ENCODE results near the gene MAGEB1. TPM values are rescaled to one million over a fixed set of nuclear protein-coding genes. Genes with fewer than 3 reads are reported as not detected.
A peak's percentile ranks its signal among the peaks of the same experiment; 100 is the strongest.

Gene MAGEB1, protein sequence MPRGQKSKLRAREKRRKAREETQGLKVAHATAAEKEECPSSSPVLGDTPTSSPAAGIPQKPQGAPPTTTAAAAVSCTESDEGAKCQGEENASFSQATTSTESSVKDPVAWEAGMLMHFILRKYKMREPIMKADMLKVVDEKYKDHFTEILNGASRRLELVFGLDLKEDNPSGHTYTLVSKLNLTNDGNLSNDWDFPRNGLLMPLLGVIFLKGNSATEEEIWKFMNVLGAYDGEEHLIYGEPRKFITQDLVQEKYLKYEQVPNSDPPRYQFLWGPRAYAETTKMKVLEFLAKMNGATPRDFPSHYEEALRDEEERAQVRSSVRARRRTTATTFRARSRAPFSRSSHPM
- not detected in 2 replicates for total RNA-seq (2014; rRNA removed; shearing (Covaris generic))
- not detected in 2 replicates for polyA plus RNA-seq (2014; cell fraction: nucleus; rRNA removed)

- no peak for DNase-seq (ENCODE audit: extremely low read depth, low read depth)
Observed at GRCh38 chrX:30246769-30247489, at the start of gene MAGEB1. Gene MAGEB1 (plus strand): TSS chrX:30247146. CDS start chrX:30250494, 3,348 bp downstream.

GRCh38 chrX:30212172-30212571, 34.8 kb upstream of the MAGEB1 start:
- no peak for DNase-seq (ENCODE audit: extremely low read depth, low read depth)

GRCh38 chrX:30215357-30215843, 31.5 kb upstream of the MAGEB1 start, which contains the start of gene MAGEB2:
Gene MAGEB2 (plus strand): TSS chrX:30215563. CDS start chrX:30218581, 3,018 bp downstream.
- DNase-seq (ENCODE audit: extremely low read depth, low read depth), result peak; percentile 76

- no peak for DNase-seq (ENCODE audit: extremely low read depth, low read depth)
Observed at GRCh38 chrX:30217465-30217864, 29.5 kb upstream of the MAGEB1 start.

DNA sequence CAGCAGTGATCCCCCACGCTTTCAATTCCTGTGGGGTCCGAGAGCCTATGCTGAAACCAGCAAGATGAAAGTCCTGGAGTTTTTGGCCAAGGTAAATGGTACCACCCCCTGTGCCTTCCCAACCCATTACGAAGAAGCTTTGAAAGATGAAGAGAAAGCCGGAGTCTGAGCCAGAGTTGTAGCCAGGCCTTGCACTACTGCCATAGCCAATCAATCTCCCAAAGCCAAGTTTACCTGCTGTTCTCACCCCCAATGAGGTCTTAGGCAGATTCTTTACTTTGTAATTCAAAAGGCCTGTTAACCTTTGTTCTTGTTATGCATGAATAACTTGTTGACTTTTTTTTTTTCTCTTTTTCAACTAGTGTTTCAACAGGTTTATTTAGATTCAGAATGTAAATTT, 27.6 kb upstream of the MAGEB1 start:
- no peak for DNase-seq (ENCODE audit: extremely low read depth, low read depth)

DNA sequence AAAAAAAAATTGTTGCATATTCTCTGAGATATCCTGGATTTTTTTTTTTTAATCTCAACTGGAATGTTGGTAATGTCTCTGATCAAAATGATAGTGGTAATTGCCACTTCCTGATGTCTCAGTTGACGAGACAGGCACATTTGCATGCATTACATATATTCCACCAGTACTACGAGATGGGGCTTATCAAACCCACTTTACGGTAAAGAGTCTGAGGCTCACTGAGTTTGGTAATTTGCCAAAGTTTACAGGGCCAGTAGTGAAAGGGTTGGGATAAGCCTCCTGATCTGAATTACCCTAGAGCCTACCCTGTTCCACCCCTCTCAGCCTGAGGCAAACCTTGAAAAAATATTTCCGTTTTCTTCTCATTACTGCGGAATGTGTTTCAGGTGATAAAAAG, 26.3 kb upstream of the MAGEB1 start:
- no peak for DNase-seq (ENCODE audit: extremely low read depth, low read depth)

DNA sequence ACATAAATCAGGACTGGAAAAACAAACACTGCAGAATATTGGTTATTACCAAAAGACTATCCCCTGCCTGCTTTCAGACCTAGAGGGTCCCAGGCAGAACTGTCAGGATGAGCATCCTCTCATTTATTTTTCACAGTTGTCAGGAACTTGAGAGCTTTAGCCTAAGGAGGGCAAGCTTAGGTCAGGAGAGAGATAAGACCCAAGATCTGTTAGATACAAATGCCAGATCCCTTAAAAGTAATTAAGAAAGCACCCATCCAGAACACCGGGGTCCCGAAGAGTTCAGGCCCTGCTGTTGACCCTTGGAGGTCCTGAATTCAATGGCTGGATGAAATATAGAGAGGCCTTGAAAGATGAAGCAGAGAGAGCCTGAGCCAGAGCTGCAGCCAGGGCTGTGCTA, 22.4 kb upstream of the MAGEB1 start:
- DNase-seq (ENCODE audit: extremely low read depth, low read depth), result no peak

DNA sequence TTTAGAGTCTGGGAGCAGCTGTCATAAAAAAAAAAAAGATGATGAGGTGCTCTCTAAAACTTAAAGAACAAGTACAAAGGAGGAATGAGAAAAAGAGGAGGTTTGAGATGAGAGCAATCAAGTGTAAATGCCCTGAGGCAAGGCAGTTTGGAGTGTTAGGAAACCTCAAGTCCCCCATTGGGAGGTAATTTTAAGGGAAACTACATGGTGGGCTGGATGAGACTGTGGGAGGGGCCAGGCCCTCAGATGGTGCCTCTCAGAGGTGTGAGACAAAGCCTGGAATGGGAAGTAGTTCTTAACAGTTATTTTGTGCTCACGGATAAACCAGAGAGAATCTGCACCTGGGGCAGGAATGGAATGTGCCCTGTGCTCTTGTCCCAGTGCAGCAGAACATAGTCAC, 18.4 kb upstream of the MAGEB1 start:
- DNase-seq (ENCODE audit: extremely low read depth, low read depth), result no peak

DNA sequence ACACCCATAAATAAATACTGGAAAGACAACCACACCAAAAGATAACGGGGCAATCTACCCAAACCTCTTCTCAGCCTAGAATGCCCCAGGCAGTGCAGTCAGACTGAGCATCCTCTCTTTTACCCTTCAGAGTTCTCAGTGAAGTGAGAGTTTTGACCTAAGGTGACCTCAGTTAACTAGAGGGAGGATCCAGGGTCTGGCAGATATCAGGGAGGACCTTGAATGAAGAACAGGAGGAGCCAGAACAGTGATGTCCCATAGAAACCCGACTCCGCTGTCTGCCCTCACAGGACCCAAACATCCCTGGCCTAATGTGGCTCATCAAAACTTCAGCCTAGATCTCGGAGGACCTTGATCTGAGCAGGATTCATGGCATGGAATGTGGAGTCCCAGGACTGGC, 16.6 kb upstream of the MAGEB1 start, which contains the start of gene MAGEB3:
MAGEB3 (plus strand) TSS at position 263 of the 400 bp plus-strand sequence. CDS start 5,268 bp downstream, outside the sequence.
- no peak for DNase-seq (ENCODE audit: extremely low read depth, low read depth)

DNA sequence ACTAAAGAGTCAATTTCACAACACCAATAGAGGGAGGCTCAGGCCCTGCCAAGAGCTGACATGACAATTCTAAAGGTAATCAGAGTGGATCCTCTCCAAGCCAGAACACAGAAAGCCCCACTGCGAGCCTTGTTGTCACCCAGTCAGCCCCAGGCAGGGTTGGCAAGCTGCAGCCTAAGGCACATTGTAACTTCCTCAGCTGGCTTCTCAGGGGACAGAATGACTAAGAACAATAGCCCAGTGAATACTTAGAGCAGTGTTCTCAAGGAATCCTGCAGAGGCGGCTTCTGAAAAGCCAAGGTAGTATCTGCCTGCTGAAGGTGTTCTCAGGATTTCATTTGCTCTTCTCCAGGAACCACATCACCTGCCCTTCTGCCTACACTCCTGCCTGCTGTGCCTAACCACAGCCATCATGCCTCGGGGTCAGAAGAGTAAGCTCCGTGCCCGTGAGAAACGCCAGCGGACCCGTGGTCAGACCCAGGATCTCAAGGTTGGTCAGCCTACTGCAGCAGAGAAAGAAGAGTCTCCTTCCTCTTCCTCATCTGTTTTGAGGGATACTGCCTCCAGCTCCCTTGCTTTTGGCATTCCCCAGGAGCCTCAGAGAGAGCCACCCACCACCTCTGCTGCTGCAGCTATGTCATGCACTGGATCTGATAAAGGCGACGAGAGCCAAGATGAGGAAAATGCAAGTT, 5.1 kb upstream of the MAGEB1 start, which contains the start of gene MAGEB4:
MAGEB4 (plus strand) TSS at position 277 of the 692 bp plus-strand sequence; CDS start at position 413, 136 bp downstream.
- no peak for DNase-seq (ENCODE audit: extremely low read depth, low read depth)

- DNase-seq (ENCODE audit: extremely low read depth, low read depth), result no peak
Observed at GRCh38 chrX:30248854-30249253, 1.9 kb downstream of the MAGEB1 start.

DNA sequence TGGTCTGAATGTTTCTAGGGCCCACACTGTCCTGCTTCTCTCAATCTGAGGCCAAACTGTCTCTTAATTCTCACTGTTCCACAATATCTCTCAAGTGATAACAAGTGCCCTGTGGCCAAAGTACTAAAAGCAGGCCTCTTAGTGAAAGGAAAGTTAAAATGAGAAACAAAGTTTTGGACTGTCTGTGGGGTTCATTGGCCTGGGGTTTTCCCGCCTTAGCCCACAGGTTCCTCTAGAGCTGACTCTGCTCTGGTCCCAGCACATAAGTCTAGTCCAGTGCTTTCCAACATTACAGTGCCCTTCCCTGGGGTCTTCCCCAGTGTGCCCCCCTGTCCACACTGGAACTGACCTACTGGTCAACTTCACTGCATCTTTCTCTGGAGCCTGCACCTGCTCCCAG, 6.3 kb downstream of the MAGEB1 start:
- DNase-seq (ENCODE audit: extremely low read depth, low read depth), result no peak

GRCh38 chrX:30259927-30260326, 13.0 kb downstream of the MAGEB1 start:
- DNase-seq (ENCODE audit: extremely low read depth, low read depth), result no peak

- DNase-seq (ENCODE audit: extremely low read depth, low read depth), result no peak
Observed at GRCh38 chrX:30261012-30261411, 14.1 kb downstream of the MAGEB1 start.

GRCh38 chrX:30262763-30263162, 15.8 kb downstream of the MAGEB1 start:
- no peak for DNase-seq (ENCODE audit: extremely low read depth, low read depth)

- DNase-seq (ENCODE audit: extremely low read depth, low read depth), result no peak
Observed at GRCh38 chrX:30270639-30271038, 23.7 kb downstream of the MAGEB1 start.

GRCh38 chrX:30275498-30275897, 28.6 kb downstream of the MAGEB1 start:
- peak; percentile 53 for DNase-seq (ENCODE audit: extremely low read depth, low read depth)

DNA sequence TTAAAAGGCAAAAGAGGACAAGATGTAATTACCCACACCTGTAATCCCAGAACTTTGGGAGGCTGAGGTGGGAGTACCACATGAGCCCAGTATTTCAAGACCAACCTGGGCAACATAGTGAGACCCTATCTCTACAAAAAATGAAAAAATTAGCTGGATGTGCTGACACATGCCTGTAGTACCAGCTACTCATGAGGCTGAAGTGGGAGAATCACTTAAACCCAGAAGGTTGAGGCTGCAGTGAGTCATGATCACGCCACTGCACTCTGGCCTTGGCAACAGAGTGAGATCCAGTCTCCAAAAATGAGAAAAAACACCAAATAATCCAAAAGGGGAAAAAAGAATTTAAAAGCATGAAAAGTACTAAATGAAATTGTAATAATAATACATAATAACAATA, 31.4 kb downstream of the MAGEB1 start:
- no peak for DNase-seq (ENCODE audit: extremely low read depth, low read depth)

- no peak for DNase-seq (ENCODE audit: extremely low read depth, low read depth)
Observed at GRCh38 chrX:30280428-30280827, 33.5 kb downstream of the MAGEB1 start.

- no peak for DNase-seq (ENCODE audit: extremely low read depth, low read depth)
Observed at GRCh38 chrX:30282527-30282926, 35.6 kb downstream of the MAGEB1 start.
